ENCODE results near the gene PSMA5. TPM values are rescaled to one million over a fixed set of nuclear protein-coding genes. Genes with fewer than 3 reads are reported as not detected.

Gene PSMA5
- total RNA-seq, 4 donors from 2014 or later = 15.1 to 46.0 (median 30.3) TPM

DNA sequence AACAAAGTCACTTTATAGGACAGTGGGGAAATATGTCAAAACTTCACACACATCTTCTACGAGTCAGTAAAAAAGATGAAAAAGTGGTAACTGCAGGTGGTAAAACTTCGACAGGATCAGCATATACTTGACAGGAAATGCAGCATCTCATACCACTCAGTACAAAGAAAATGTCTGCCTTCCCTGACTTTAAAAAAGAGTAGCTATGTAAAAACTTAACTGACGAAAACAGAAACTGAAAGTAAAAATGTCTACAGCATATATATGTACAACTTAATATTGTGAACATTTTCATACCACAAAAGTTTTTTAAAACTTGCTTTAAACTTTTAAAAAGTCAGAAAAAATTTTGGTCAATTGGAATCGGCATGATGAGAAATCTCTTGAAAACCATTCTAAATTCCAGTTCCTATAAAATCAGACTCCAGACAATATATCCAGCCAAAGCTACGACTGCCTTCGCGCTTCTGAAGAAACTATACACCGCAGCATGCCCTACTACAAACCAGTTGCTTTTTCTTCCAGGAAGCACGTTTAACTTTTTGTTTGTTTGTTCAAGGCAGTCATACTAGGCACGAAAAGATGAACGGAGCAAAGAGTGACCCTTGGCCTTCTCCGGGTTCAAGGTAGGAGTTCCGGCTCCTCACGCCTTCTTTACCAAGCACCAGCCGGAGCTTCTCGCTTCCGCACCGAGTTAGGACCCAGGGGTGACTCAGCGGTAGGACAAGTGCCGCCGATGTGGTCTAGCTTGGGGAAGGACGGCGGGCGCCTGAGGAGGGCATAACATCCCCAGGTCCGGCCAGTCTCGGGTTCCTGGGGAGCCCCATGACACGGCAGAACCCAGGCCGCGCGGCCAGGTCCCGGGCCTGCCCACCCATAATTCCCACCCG, 612 bp downstream of the PSMA5 start:
- TF ChIP-seq, protein P1, sequence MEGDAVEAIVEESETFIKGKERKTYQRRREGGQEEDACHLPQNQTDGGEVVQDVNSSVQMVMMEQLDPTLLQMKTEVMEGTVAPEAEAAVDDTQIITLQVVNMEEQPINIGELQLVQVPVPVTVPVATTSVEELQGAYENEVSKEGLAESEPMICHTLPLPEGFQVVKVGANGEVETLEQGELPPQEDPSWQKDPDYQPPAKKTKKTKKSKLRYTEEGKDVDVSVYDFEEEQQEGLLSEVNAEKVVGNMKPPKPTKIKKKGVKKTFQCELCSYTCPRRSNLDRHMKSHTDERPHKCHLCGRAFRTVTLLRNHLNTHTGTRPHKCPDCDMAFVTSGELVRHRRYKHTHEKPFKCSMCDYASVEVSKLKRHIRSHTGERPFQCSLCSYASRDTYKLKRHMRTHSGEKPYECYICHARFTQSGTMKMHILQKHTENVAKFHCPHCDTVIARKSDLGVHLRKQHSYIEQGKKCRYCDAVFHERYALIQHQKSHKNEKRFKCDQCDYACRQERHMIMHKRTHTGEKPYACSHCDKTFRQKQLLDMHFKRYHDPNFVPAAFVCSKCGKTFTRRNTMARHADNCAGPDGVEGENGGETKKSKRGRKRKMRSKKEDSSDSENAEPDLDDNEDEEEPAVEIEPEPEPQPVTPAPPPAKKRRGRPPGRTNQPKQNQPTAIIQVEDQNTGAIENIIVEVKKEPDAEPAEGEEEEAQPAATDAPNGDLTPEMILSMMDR (IDR thresholded peaks at IDR 0.05; ENCODE audit: low read depth) = no peak

DNA sequence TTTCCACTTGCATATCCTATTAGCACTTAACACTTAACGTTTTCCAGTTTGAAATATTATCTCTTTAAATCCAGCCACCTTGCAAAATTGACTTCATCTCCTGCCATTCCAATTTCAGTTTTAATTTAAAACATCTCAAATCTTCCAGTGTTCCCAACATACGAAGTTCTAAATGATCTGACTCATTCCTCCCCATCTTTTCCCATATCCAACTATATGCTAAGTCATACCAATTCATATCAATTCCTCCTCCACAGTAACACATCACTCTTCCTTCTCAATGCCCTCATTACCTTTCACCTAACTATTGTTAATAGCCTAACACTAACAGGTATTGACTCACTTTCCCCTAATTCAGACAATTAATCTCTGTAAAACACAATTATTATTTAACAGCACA, 2.8 kb downstream of the PSMA5 start:
- TF ChIP-seq, protein P1 (IDR thresholded peaks at IDR 0.05; ENCODE audit: low read depth) = no peak

DNA sequence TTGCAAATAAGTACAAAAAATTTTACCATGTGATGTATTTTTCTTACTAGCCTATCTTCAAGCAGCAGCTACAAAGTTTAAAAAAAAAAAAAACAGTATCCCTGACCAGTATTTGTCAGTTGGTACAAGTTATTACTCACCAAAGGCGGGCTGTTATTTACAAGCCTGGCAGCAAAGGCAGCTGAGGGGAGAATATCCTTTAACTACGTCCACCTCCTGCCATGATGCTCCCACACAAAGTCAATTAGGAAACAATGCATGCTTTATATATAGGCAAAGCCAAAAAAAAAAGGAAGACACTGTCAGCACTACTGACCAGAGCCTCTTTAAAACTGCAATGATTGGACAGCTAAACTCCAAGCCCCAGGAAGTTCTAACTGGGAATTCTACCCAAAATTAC, 13.7 kb downstream of the PSMA5 start:
- TF ChIP-seq, protein P1 (IDR thresholded peaks at IDR 0.05; ENCODE audit: low read depth) = no peak

DNA sequence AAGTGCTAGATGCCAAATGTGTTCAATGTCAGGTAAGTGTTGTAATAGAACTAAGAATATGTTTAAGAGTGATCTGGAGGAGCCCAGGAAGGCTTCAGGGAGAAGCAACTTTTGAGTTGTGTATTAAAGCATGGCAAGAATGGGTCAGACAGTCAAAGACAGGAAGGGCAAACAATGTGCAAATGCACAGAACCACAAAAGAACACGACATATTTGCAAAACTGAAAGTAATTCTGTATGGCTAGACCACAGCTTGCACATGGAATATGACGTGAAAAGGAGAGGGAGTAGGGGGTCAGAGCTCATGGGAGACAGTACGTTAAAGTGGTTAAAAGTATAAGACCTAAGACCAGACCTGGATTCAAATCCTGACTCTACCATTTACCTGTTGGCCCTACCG, 21.4 kb downstream of the PSMA5 start:
- TF ChIP-seq, protein P1 (IDR thresholded peaks at IDR 0.05; ENCODE audit: low read depth) = no peak

DNA sequence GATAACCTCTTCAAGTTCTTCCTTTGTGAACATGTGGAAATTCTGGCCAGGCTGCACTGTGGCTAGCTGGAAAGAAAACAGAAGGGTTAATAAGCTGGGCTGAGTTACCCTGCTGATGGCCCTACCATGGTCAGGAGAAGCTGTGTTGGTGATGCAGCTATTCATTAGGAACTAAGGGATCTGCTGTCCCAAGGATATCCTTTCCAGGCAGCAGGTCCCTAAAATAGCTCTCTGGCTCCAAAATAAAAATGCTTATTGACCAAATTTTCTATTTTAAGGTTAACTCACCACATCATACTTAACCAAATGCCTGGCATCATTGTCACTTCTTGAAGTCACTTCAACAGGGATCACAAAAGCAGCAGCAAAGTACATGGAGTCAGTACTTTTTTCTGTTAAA, 24.2 kb downstream of the PSMA5 start:
- TF ChIP-seq, protein P1 (IDR thresholded peaks at IDR 0.05; ENCODE audit: low read depth) = no peak

DNA sequence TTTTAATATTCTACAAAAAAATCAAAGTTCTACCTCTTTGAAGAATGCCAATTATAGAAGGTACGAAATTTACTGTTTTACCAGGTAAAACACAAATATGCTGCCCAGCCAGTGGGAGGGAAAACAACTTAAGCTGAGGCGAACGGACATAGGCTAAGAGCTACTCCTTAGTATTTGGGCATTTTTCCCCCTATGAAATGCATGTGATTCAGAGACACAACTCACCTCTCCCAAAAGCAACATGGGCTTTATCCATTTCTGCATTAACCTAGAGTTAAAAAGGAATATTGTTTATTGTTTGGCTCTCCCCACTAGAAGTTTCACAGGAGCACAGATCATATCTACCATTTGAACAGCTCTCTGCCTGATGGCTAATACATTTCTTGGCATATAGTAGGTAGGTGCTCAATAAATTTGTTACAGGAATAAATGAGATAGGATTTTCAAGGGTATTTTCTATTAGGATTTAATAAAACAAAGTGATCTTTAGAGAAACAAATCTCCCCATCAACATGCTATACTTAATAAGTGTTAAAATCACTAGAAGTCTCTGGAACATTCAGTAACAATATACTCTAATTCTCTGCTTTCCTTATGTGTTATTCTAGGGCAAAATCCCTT, 26.1 kb downstream of the PSMA5 start:
- TF ChIP-seq, protein P1 (IDR thresholded peaks at IDR 0.05; ENCODE audit: low read depth) = no peak

DNA sequence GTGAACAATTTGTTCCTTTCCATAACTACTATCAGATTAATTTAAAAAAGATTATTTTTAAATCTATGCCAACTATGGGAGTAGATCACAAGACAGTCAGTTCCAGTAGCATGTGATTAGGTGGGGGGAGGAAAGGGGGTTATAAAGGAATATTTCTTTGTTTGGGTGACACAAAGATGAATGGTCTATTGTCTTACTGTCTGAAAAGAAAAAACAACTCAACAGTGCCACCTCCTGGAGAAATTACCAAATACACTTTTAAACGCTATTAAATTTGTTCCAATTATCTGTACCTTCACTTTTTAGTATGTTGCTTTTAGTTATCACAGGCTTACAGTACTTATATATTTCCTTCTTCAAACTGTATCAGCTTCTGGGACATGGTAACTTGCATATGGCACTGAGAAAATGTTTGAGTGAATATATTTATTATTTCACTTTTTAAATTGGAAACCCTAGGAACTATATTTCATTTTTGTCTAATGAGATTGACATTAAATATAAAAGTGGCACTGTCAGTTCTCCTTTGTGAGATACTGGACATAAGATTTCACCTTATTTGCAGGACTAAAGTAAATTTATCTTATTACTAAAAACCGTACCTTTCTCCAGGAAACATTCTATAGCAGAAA, 26.8 kb downstream of the PSMA5 start:
- TF ChIP-seq, protein P1 (IDR thresholded peaks at IDR 0.05; ENCODE audit: low read depth) = no peak

Measured in subcutaneous adipose tissue (tissue), 4 donors.